Loucy (cell line): ENCODE results near the gene ZNF581.

Experiments used
- CTCF ChIP-seq: fragments of 200-600 bp; sonication (generic); conservative IDR thresholded peaks from 2 replicates; pipeline ENCODE4 v1.5.1; 2014; ENCODE audit warnings: mild to moderate bottlenecking, antibody characterized with exemption, low read length
- EZH2phosphoT487 ChIP-seq: fragments of 200-600 bp; IDR thresholded peaks from 2 replicates; pipeline ENCODE4 v1.6.1; 2018; ENCODE audit warnings: antibody characterized with exemption, mild to moderate bottlenecking, moderate library complexity, borderline replicate concordance

GRCh38 chr19:55619286-55619685 is 24.2 kb upstream of the ZNF581 start:
- TF ChIP-seq CTCF (no peak), EZH2phosphoT487 (no peak)
